Astrocyte of the spinal cord (primary cell): Measurements from ENCODE around the gene CD7.

Experiments
- DNase-seq: peaks from one replicate; pipeline ENCODE4 v3.0.0; 2011; ENCODE audit warnings: low read depth, low spot score
- H3K4me3 ChIP-seq: 2 replicates; pipeline ENCODE4 v1.5.1; 2011; ENCODE audit warnings: low read depth, mild to moderate bottlenecking, low read length, moderate library complexity
- CTCF ChIP-seq: IDR thresholded peaks from 2 replicates; pipeline ENCODE4 v1.5.1; 2012; ENCODE audit warnings: low read depth, mild to moderate bottlenecking, low read length, inconsistent platforms
- in situ Hi-C: cut with HindIII; loops from 2 replicates; pipeline ENCODE4 v1.10.0; 2017; ENCODE audit warnings: low sequenced_read_pairs

The CD7 gene

GRCh38 chr17:82297280-82297713 lies 20.1 kb downstream of the CD7 start:
- no peak for TF ChIP-seq CTCF
- in situ Hi-C loops, result no loop called here
- H3K4me3 ChIP-seq, result peak overlapping the region; percentile 46
- peak; percentile 96 for DNase-seq

DNA sequence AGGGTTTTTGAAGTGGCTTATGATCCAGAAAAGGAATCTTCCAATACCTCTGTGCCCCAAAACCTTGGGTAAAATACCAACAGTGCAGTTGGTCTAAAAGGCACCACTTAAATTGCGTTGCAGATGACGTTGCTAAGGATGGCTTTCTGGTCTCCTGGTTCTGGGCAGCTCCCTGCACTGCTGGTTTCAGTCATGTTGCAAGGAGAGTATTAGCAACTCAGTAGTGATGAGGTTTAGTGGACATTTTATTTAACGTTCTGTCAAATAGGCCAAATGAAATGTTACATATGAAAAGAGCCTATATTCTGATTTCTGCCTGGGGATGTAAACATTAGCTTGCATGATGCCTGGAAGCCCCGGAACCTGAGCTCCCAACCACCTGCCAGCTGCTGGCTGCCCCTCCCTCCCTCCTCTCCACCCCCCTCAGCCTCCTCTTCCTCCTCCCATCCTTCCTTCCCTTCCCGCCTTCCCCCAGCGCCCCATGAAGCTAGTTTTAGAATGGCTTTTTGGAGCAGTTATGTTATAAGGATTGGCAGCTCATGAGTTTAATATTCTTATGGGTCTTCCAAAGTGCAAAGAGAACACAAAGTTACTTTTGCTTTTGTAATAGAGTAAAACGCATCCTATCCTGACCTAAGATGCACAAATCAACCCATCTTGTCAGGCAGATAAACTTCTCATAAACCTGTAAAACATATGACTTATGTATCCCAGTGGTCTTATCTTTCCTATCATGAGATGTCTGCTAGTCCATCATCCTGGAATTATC lies 20.7 kb downstream of the CD7 start:
- no peak for DNase-seq
- TF ChIP-seq CTCF, result no peak
- in situ Hi-C loops, result no loop called here
- peak overlapping the region; percentile 46 for H3K4me3 ChIP-seq

DNA sequence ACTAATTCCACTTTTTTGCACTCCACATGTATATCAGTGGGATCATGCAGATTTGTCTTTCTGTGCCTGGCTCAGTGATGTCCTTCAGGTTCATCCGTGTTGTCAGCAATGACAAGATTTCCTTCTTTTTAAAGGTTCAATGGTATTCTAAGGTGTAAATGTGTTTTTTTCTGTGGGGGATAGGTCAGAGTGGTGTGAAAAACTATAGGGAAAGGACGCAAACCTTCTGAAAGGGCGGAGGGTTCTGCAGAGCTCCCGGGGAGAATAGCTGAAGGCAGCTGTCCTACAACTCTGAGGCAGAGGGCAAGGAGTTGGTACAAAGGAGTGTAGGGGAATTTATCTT lies 22.0 kb downstream of the CD7 start:
- in situ Hi-C loops, result no loop called here
- no peak for TF ChIP-seq CTCF
- H3K4me3 ChIP-seq, result no peak overlapping the region

DNA sequence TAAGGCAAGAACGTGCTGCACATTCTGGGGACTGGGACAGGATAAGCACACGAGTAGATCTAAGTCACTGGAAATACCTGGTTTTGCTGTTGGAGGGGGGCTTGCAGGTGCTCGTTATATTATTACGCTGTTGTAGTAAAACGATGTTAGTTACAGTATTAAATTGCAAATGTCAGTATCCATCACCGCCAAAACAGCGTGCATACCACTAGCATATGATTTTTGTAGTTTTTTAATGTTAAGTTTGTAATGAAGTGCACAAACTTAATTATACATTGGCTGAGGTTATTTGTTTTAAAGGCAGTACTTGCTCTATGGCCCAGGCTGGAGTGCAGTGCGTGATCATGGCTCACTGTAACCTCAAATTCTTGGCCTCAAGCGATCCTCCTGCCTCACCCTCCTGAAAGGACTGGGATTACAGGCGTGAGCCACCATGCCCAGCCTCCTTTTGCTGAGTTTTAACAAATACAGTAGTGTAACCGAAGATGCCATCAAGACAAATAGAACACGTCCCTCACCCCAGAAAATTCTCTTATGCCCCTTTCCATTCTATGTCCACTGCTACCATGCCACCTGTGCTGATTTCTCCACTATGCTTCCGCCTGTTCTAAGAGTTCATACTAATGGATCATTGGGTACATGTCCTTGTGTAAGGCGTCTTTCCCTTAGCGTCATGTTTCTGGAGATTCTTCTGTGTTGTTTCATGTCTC lies 23.2 kb downstream of the CD7 start:
- no peak for DNase-seq
- peak overlapping the region; percentile 42 for H3K4me3 ChIP-seq
- in situ Hi-C loops, result no loop called here
- no peak for TF ChIP-seq CTCF

More for the DNA sequence above, 22.0 kb downstream of the CD7 start:
- DNase-seq, result no peak

DNA sequence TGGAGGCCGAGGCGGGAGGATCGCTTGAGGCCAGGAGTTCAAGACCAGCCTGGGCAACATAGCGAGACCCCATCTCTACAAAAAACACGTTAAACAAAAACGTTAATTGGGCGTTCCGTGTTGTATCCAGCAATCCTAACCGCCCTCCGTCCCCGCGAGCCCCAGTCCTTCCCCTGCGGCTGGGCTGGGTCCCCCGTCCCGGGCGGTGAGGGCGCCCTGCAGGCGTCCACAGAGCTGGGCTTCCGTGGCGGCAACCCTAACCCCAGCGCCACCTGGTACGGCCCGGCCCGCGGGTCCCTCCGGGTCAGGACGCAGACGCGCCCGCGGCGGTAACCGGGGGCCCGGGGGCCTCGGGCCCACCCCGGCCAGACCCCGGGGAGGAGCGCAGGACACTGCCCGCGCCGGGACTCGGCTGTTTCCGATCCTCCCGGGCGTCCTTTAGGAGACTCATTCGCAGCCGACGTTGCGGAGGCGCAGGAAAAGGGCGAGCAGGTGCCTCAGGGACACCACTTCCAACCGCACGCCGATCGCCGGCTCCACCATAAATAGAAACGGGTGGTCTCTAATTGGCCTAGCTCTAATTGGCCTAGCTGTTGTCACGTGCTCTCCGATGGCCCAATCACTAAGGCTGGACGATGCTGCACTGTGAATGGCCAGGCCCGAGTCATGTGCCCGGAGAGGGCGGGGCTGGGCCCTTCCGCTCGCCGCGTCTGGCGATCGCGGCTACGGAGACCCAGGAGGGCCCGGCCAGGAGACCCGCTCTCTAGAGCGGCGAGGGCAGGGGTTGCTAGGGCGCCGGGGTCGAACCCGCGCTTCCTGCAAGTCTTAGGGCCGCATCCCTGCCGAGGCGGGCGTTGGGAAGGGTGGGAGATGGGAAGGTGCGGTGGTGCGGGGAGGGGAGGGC lies 24.9 kb downstream of the CD7 start:
- no peak for TF ChIP-seq CTCF
- DNase-seq, result peak; percentile 98
- H3K4me3 ChIP-seq, result peak overlapping the region; percentile 77
- in situ Hi-C loops, result no loop called here

DNA sequence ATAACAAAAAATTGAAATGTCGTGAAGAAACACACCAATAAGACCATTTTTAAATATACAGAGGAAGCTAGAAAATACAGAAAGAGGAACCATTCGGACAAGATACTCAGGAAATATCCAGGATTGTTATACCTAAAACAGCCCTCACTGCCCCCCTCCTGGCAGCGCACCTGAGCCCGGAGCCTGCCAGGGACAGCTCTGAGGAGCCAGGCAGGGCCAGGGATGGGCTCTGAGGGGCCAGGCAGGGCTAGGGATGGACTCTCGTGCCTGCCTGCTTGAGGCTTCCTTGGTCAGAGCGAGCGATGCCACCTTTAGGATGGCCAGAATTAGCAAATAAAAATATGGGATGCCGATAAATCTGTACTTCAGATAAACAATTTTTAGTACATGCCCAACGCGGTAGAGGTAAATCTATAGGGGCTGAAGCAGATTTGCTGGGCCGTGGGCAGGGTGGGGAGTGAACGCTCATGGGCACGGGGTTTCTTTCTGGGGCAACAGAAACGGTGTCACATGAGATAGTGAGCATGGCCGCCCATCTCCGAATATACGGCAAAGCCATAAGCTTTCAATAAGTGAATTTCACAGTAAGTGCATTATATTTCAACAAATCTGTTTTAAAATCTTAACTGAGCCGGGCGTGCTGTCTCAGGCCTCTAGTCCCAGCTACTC lies 25.7 kb downstream of the CD7 start:
- DNase-seq, result no peak
- peak overlapping the region; percentile 77 for H3K4me3 ChIP-seq
- no peak for TF ChIP-seq CTCF
- in situ Hi-C loops, result no loop called here
